ENCODE measurements around the gene DLEU7.

Gene DLEU7

GRCh38 chr13:50842990-50843256, 569 bp downstream of the DLEU7 start:
- no peak for TF ChIP-seq CTCF (IDR thresholded peaks at IDR 0.05)

- no peak for TF ChIP-seq CTCF (IDR thresholded peaks at IDR 0.05)
Measured at GRCh38 chr13:50842251-50842989, 1.1 kb downstream of the DLEU7 start.

GRCh38 chr13:50841786-50842185, 1.7 kb downstream of the DLEU7 start:
- no peak for TF ChIP-seq CTCF (IDR thresholded peaks at IDR 0.05)

GRCh38 chr13:50840284-50840683, 3.2 kb downstream of the DLEU7 start:
- TF ChIP-seq CTCF (IDR thresholded peaks at IDR 0.05) = no peak

- TF ChIP-seq CTCF (IDR thresholded peaks at IDR 0.05) = no peak
Measured at GRCh38 chr13:50839828-50840227, 3.7 kb downstream of the DLEU7 start.

- no peak for TF ChIP-seq CTCF (IDR thresholded peaks at IDR 0.05)
Measured at GRCh38 chr13:50838701-50839100, 4.8 kb downstream of the DLEU7 start.

- TF ChIP-seq CTCF (IDR thresholded peaks at IDR 0.05) = no peak
Measured at GRCh38 chr13:50838031-50838430, 5.5 kb downstream of the DLEU7 start.

- TF ChIP-seq CTCF (IDR thresholded peaks at IDR 0.05) = no peak
Measured at GRCh38 chr13:50831512-50831911, 12.0 kb downstream of the DLEU7 start.

Data from LNCAP (cell line).